Middle frontal gyrus (tissue), 1 donor: ENCODE results near the gene SUPT3H.
"Not testable (repeated sequence)": the region's sequence is repeated elsewhere in the genome, so short reads cannot be mapped to it uniquely, and the experiment has no call there.

Experiments used
- DNase-seq: peaks from one replicate; pipeline ENCODE4 v3.0.0-alpha.2; 2015; ENCODE audit warnings: low spot score; ENCODE audit errors: extremely low spot score

Gene SUPT3H

GRCh38 chr6:45184937-45185336 is 192.8 kb downstream of the SUPT3H start:
- no peak for DNase-seq

DNA sequence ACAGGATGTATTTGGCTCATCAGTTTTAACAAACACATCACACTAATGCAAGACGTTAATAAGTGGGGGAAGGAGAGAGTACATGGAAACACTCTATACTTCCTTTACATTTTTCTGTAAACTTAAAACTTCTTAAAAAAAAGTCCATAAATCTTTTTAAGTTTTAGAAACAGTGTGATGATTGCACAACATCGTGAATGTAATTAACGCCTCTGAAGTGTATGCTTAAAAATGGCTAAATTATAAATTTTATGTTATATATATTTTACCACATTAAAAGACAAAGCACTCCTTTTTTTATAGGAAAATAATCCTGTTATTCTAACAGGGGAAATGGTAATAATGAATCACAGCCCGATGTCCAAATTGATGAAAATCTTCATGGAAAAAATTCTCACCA is 193.7 kb downstream of the SUPT3H start:
- no peak for DNase-seq

GRCh38 chr6:45176373-45176772 is 201.4 kb downstream of the SUPT3H start:
- not testable (repeated sequence) for DNase-seq

DNA sequence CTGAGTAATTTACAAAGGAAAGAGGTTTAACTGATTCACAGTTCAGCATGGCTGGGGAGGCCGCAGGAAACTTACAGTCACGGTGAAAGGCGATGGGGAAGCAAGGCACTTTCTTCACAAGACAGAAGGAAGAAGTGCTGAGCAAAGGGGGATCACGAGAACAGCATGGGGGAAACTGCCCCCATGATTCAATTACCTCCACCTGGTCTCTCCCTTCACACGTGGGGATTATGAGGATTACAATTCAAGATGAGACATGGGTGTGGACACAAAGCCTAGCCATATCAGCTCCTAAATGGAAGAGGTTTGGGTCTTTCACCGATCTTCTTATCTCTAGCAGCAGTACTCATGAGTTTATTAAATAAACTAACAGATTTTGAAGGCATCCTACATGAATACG is 202.5 kb downstream of the SUPT3H start:
- no peak for DNase-seq

- DNase-seq: no peak
Measured at GRCh38 chr6:45174045-45174444, 203.7 kb downstream of the SUPT3H start.

DNA sequence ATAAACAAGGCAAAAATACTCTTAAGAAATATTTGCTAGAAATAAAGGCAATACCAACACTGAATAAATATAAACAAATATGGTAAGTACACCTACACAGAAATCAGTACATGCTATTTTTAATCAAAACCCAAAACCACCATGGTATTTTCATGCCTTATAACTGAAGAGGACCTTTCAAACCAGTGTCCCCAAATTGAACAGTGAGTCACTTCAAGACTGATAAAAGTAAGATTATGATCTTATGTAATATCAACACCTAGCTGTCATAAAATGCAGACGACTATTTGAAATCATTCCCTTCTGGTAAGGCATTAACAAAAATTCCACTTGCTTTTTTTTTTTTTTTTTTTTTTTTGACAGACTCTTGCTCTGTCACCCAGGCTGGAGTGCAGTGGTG is 206.4 kb downstream of the SUPT3H start:
- DNase-seq: no peak

DNA sequence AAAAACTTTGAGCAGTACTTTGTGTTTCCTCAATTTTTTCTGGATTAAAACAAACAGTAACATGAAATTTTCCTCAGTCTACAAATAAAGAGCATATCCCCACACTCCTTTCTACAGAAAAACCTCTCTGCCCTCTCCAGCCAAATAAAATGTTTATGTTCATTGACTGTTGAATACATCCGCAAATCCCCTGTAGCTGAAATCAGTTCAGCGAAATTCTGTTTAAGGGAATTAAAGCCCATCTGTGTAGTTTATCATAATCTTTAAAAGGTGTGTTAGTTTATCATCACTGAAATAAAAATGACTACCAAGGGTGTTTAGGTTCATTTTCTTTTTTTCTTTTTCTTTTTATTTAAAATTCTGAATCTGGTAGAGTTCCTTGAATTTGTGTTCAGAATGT is 207.4 kb downstream of the SUPT3H start:
- no peak for DNase-seq

- DNase-seq: no peak
Measured at GRCh38 chr6:45169815-45170214, 207.9 kb downstream of the SUPT3H start.

DNA sequence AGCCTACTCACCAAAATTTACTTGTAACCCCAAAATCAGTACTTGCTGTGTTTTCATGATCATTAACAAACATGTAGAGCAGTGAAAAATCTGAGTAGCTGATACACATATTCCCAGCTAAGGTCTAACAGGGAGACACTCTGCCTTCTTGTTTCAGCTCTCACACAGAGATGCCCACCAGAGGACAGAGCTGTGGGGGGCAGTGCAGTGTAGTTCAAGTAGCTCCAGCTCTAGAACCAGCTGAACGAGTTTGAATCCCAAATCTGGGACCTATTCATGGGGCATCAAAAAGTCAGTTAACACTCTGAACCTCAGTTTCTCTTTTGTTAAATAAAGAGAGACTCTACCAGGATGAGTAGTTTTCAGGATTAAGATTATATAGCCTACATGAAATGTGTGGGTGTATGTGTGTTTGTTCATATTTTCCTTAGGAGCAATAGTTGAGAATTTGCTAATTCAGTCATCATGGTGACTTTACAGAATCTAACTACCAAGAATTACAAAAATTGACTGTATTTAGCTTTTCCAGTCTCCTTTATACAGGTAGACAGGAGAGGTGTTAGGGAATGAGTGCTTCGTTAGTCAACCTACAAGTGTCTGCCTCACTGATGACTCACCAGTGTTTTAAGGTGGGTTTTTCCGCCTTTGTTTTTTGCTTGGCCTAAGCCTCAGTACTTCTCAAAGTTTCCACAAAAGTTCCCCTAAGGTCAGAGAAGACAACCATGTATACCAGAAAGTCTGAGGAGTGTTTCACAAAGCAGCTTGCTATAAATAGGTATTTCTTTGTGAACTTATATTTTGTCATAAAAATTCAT is 213.6 kb downstream of the SUPT3H start:
- no peak for DNase-seq

GRCh38 chr6:45160305-45160704 is 217.4 kb downstream of the SUPT3H start:
- no peak for DNase-seq

DNA sequence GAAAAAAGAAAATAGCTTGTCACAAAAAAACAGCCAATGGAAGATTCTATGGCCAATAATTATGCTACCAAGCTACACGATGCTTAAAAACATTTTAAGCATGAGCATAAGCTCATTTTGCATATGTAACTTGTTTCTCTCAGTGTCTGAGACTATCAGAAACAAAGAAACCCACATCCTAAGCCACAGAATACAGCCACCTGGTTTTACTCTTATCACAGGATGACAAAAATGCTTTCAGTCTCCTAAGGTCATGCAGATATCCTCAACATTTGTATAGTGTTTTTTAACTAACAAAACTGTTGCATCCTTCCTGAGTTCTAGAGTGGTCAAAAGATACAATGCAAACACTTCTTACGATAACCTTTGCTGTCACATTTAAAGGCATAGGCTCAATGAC is 221.7 kb downstream of the SUPT3H start:
- no peak for DNase-seq

DNA sequence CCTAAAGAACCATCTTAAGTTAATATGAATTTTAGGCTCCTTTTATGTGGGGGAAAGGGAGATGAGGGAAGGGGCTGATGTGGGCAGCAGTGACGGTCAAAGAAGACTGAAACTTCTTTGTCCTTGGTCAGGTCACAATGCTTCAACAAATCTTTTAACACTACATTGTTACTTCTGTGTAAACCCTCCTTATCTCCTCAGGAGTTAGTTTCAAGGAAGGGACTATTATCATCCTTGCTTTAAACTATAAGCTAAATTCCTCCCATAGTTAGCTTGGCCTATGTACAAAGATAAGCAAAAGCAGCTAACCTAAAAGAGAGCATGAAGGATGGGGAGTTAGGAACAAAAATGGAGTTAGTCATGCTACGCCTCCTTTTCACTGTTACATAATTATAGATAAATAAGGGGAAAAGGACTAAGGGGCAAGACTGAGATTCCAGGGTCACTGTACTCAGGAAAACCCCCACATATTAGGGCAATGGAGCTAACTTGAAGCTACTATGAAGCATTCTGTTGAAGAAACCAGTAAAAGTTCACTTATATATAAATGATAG is 222.3 kb downstream of the SUPT3H start:
- DNase-seq: no peak

DNA sequence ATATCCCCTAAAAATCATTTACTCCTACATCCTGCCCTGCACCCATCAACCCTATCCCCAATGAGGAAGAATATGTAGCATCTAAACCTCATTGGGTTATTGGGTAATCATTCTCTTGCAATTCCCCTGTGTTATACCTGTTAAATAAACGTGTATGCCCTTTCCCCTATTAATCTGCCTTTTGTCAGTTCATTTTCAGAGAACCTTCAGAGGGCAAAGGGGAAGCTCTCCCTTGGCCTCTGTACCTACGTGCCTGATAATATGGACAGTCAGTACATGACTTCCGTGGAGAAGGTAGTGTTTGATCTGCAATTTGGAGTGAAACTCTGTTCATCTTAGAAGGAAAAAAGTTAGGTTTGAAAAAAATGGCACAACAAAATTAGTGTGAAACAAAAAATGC is 223.1 kb downstream of the SUPT3H start:
- DNase-seq: no peak

- DNase-seq: no peak
Measured at GRCh38 chr6:45148711-45149341, 228.9 kb downstream of the SUPT3H start.

DNA sequence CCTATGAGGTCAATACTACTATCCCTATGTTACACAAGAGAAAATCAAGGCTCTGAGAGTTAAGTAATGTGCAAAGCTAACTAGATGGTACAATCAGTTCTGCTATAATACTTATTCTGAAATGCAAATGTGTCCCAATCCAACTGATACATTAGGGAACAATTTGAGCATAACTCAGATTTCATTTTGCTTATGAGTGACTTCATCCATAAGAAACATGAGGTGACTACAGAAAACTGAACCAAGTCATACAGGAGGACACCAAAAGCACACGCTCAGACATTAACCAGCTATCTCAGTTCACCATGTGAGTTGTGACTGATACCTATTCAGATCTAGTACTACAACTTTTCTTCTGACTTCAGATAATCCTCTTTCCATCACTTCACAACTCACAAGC is 229.5 kb downstream of the SUPT3H start:
- no peak for DNase-seq

- DNase-seq: not testable (repeated sequence)
Measured at GRCh38 chr6:45145658-45146057, 232.1 kb downstream of the SUPT3H start.

DNA sequence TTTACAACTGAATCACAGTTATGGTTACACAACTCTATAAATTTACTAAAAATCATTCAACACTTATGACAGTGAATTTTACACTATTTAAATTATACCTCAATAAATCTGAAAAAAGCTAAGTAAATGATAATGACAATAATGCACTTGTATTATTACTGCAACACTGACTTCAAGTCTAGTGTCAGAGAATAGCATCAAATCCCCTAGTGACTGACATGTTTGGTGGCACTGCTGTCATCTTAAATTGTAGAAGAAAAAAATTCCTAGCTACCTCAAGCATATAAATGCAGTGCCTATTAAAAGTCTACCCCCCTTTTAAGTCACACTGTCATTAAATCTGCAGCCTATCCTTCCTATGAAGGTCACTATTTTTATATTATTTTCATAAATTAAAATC is 239.0 kb downstream of the SUPT3H start:
- no peak for DNase-seq

DNA sequence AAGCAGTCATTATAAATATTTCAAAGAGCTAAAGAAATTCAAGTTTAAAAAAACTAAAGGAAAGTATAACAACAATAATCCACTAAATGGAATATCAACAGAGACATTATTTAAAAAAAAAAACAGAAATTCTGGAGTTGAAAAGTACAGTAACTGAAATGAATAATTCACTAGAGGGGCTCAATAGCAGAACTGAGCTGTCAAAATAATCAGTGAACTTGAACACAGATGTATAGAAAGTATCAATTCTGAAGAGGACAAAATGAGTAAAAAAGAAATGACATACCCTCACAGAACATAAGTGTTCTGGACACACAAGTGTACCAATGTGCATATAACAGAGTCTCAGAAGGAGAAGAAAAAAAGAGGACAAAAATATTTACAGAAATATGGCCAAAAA is 241.2 kb downstream of the SUPT3H start:
- no peak for DNase-seq

DNA sequence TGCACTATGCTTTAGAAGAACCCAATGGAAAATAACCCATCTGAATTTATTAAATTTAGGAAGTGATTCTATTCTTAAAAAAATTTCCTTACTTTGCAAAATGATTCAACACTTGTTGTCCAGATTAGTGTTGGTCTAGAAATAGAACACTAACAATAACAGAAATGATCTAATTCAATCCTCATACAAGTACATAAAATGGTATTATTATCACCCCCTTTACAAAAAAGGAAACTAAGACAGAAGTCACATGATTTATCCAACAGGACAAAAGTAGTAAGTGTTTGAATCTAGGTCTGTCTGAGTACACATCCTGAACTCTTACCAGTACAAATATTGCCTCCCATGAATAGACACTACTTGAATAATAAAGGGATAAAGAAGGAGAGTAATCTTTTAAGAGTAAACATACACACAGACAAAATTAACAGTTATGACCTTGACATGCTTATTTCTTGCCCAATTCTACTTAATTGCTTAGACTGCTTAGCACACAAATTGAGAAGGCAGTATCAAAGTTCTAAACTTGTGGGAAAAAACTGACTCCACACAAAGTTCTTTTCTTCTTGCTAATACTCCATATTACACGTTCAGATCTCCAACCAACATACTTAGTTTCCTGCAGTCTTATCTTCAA is 245.0 kb downstream of the SUPT3H start:
- no peak for DNase-seq

GRCh38 chr6:45132059-45132458 is 245.7 kb downstream of the SUPT3H start:
- DNase-seq: no peak

- no peak for DNase-seq
Measured at GRCh38 chr6:45129051-45129450, 248.7 kb downstream of the SUPT3H start.

GRCh38 chr6:45127185-45127584 is 250.5 kb downstream of the SUPT3H start:
- no peak for DNase-seq
